ENCODE results near the gene ZSCAN32.

Gene ZSCAN32

GRCh38 chr16:3363793-3364192, 37.0 kb downstream of the ZSCAN32 start:
- DNase-seq (ENCODE audit: extremely low spot score): no peak
- CTCF ChIA-PET: no interaction called here
- POLR2A ChIA-PET: no interaction called here
- no peak for TF ChIP-seq CTCF (IDR thresholded peaks at IDR 0.05; ENCODE audit: control extremely low read depth, extremely low read depth, low read depth, missing control alignments)

GRCh38 chr16:3362931-3363330, 37.9 kb downstream of the ZSCAN32 start:
- no peak for DNase-seq (ENCODE audit: extremely low spot score)
- ChIA-PET POLR2A (no interaction called here), CTCF (no interaction called here)
- TF ChIP-seq CTCF (IDR thresholded peaks at IDR 0.05; ENCODE audit: control extremely low read depth, extremely low read depth, low read depth, missing control alignments): no peak

DNA sequence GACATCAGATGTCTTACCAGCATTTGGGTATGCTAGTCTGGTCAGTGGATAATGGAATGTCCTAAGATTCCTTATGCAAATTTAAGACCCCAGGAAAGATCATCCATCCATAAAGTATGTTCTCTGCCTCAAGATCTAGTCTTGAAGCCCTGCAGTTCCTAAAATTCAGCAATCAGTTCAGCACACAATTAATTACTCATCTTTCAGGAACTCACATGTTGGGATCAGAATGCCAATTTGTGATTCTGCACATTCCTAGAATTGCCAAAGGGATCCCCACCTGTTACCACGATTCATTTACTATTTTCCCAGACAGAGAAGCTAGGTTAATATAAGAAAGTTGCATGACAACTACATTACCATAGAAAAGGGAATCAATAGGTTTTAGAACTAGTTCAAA, 41.9 kb downstream of the ZSCAN32 start:
- CTCF ChIA-PET: interaction anchor here (1.0 to 1.3 kb wide), 2 partner anchors 14 to 17 kb away, joined by 3 read pairs; no protein-coding TSS in a partner anchor
- POLR2A ChIA-PET: no interaction called here
- DNase-seq (ENCODE audit: extremely low spot score): no peak

DNA sequence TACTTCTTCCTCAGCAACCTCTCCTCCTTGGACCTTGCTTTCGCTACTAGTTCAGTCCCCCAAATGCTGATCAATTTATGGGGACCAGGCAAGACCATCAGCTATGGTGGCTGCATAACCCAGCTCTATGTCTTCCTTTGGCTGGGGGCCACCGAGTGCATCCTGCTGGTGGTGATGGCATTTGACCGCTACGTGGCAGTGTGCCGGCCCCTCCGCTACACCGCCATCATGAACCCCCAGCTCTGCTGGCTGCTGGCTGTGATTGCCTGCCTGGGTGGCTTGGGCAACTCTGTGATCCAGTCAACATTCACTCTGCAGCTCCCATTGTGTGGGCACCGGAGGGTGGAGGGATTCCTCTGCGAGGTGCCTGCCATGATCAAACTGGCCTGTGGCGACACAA, 44.7 kb downstream of the ZSCAN32 start:
- no peak for TF ChIP-seq CTCF (IDR thresholded peaks at IDR 0.05; ENCODE audit: control extremely low read depth, extremely low read depth, low read depth, missing control alignments)
- DNase-seq (ENCODE audit: extremely low spot score): no peak
- POLR2A ChIA-PET: no interaction called here
- CTCF ChIA-PET: interaction anchor here (1.0 kb wide), 1 partner anchor 18 kb away, joined by 3 read pairs; no protein-coding TSS in a partner anchor

More for the DNA sequence above, 41.9 kb downstream of the ZSCAN32 start:
- TF ChIP-seq CTCF (IDR thresholded peaks at IDR 0.05; ENCODE audit: control extremely low read depth, extremely low read depth, low read depth, missing control alignments): no peak

- no peak for DNase-seq (ENCODE audit: extremely low spot score)
- ChIA-PET CTCF (interaction anchor here (1.0 kb wide), 1 partner anchor 17 kb away, joined by 3 read pairs; no protein-coding TSS in a partner anchor), POLR2A (no interaction called here)
- TF ChIP-seq CTCF (IDR thresholded peaks at IDR 0.05; ENCODE audit: control extremely low read depth, extremely low read depth, low read depth, missing control alignments): no peak
These were observed 45.2 kb downstream of the ZSCAN32 start, which contains the start of gene OR2C1 for GRCh38 chr16:3355589-3355988. OR2C1 (plus strand) TSS chr16:3355889; CDS start chr16:3355941, 52 bp downstream.

GRCh38 chr16:3349175-3349574, 51.6 kb downstream of the ZSCAN32 start:
- TF ChIP-seq CTCF (IDR thresholded peaks at IDR 0.05; ENCODE audit: control extremely low read depth, extremely low read depth, low read depth, missing control alignments): no peak
- ChIA-PET POLR2A (no interaction called here), CTCF (no interaction called here)
- DNase-seq (ENCODE audit: extremely low spot score): no peak

All from GM10248 (cell line).